NB4 (cell line): Measurements from ENCODE around the gene INTS14.

ENCODE experiments used
- DNase-seq: peaks from one replicate; pipeline ENCODE4 v3.0.0; 2010; ENCODE audit warnings: low read depth
- H3K4me3 ChIP-seq: one replicate; pipeline ENCODE4 v1.5.1; 2011; ENCODE audit warnings: mild to moderate bottlenecking, low read depth, low read length, moderate library complexity
- MYC ChIP-seq: IDR thresholded peaks from 2 replicates; pipeline ENCODE4 v1.6.1; 2011; ENCODE audit warnings: low read depth, low read length
- POLR2A ChIP-seq: IDR thresholded peaks from 2 replicates; pipeline ENCODE4 v1.6.1; 2011; ENCODE audit warnings: mild to moderate bottlenecking; ENCODE audit not compliant: insufficient read length; ENCODE audit errors: extremely low read depth
- TF ChIP-seq, protein P1 (sequence below): IDR thresholded peaks from one replicate; pipeline ENCODE4 v1.5.1; 2012; ENCODE audit warnings: low read depth, low read length
- TF ChIP-seq, protein P2 (sequence below): IDR thresholded peaks from 2 replicates; pipeline ENCODE4 v1.6.1; 2011; ENCODE audit warnings: low read depth, low read length

INTS14 gene

DNA sequence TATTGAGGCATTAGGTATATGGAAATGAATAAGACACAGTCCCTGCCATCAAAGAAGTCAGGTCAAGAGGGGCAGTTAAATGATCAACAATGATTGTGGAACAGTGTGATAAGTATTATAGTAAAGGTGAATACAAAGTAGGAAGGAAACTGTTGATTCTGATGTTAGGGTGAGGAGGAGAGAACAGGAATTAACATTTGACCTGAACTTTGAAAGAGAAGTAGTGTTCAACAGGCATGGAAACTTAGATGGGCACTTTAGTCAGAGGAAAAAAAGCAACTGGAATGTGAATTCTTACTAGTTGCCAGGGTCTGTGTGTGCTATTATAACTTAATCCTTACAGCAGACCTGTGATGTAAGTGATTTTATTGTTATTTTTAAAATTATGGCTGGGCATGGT, 63.1 kb downstream of the INTS14 start:
- no peak overlapping the region for H3K4me3 ChIP-seq

DNA sequence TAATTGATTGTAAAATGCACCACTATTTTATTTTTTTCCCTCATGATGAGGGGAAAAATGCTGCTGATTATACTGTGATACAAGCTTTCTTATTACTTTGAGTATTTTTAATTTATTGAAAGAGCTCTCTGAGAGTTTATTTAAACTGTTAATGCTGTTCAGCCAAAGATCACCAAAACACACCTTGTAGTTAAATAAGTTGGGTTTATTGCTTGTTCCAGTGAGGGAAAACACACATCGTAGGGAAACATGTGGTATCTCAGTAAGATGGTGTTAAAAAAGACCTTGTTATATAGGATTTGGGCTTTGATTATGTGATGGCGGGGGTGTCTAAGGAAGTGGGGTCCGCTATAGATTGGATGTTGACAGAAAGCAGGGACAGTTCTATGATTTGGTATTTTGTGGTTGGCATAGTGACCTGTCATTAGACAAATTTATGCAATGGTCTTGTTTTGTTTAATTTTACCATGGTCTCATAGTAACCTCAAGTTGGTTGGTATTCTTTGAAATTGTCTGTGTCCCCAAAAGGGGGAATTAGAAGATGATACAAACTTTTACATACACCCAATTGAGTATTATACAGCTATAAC, 69.6 kb downstream of the INTS14 start:
- H3K4me3 ChIP-seq: no peak overlapping the region
- TF ChIP-seq, protein P1, sequence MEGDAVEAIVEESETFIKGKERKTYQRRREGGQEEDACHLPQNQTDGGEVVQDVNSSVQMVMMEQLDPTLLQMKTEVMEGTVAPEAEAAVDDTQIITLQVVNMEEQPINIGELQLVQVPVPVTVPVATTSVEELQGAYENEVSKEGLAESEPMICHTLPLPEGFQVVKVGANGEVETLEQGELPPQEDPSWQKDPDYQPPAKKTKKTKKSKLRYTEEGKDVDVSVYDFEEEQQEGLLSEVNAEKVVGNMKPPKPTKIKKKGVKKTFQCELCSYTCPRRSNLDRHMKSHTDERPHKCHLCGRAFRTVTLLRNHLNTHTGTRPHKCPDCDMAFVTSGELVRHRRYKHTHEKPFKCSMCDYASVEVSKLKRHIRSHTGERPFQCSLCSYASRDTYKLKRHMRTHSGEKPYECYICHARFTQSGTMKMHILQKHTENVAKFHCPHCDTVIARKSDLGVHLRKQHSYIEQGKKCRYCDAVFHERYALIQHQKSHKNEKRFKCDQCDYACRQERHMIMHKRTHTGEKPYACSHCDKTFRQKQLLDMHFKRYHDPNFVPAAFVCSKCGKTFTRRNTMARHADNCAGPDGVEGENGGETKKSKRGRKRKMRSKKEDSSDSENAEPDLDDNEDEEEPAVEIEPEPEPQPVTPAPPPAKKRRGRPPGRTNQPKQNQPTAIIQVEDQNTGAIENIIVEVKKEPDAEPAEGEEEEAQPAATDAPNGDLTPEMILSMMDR: no peak
- TF ChIP-seq, protein P2, sequence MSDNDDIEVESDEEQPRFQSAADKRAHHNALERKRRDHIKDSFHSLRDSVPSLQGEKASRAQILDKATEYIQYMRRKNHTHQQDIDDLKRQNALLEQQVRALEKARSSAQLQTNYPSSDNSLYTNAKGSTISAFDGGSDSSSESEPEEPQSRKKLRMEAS: no peak
- TF ChIP-seq POLR2A: no peak
- no peak for TF ChIP-seq MYC
- DNase-seq: no peak

More for the DNA sequence above, 63.1 kb downstream of the INTS14 start:
- no peak for DNase-seq
- TF ChIP-seq MYC: no peak
- TF ChIP-seq POLR2A: no peak
- TF ChIP-seq, protein P2: no peak
- TF ChIP-seq, protein P1: no peak

DNA sequence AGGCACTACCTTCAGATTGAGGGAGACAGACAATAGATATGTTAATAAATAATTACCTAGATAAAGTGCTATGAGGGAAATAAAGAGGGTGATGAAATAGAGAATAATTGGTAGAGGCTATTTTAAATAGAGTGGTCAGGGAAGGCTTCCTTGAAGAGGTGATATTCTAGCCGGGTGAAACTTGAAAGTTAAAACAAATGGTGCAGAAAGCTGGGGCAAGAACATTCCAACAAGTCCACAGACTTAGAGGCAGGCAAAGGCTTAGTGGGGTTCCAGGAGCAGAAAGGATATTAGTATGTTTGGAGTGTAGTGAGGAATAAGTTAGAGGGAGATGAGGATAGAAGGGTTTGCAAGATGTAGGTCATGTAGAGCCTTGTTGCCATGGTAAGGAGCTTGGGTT, 70.6 kb downstream of the INTS14 start:
- TF ChIP-seq MYC (no peak), POLR2A (no peak)
- TF ChIP-seq, protein P2: no peak
- TF ChIP-seq, protein P1: no peak
- H3K4me3 ChIP-seq: no peak overlapping the region
- DNase-seq: no peak

DNA sequence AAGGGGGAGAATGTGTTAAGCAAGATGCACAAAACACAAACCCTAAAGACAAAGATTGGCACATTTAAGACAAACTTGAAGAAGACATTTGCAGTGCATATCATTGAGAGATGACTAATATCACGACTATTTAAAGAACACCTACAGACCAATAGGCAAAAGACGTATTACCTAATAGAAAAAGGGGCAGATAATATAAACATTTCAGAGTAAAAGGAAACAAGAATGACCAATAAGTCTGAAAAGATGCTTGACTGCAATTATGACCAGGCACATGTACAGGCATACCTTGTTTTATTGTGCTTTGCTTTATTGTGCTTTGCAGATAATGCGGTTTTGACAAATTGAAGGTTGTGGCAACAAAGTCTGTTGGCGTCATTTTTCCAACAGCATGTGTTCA, 75.7 kb downstream of the INTS14 start:
- TF ChIP-seq MYC (no peak), POLR2A (no peak)
- TF ChIP-seq, protein P2: no peak
- TF ChIP-seq, protein P1: no peak
- no peak overlapping the region for H3K4me3 ChIP-seq
- DNase-seq: no peak

DNA sequence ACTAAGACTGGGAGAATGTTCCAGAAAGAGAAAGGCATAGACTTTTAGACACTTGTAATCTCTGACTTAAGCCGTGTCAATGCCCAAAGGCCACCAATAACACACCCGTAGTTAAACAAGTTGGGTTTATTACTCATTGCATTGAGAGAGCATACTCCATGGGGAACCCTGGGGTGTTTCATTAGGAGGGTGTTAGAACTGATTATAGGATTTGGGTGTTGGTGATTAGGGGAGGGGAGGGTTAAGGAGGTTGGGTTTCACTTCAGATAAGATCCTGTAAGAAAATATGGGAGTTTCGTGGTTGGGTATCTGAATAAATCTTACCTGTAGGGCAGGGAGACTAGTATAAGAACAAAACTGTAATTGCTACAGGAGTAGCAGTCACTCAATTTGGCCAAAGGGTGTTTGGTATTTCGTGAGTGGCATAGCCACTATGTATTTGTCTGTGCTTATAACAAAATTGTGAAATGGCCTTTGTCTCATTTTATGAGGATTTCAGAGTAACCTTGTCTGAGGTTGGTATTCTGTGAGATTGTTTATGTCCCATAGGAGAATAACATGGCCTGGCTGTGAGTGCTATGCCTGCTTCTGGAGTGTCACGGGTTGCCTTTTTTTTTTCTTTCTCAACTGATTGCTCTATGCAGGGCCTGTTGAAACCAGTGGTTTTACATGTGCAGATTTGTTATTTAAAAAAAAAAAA, 77.7 kb downstream of the INTS14 start:
- no peak for DNase-seq
- peak overlapping the region; percentile 33 for H3K4me3 ChIP-seq
- TF ChIP-seq POLR2A (no peak), MYC (no peak)
- TF ChIP-seq, protein P1: no peak
- TF ChIP-seq, protein P2: no peak
